HCT116 (cell line): Measurements from ENCODE around the gene PRKCQ. TPM values are rescaled to one million over a fixed set of nuclear protein-coding genes. Genes with fewer than 3 reads are reported as not detected.

ENCODE experiments used
- ATAC-seq: fragments of 200-7000 bp; cut with Tn5 transposase; 2 replicates; pipeline ENCODE4 v1.9.1; 2020; ENCODE audit warnings: mild to moderate bottlenecking, moderate library complexity
- BruUV-seq: library from RNA; stranded (reverse); fragments of 400-500 nt; replicated peaks from 2 replicates; lab custom pipeline; 2021; lab: Mats Ljungman, UMichigan
- CTCF ChIA-PET: fragments of 300-600 bp; sonication (Branson Sonifier 250); formaldehyde crosslinking; loops from one replicate; lab custom pipeline; 2021; ENCODE audit warnings: antibody characterized with exemption; lab: Charles Lee
- POLR2A ChIA-PET: fragments of 300-600, 350-600 bp; sonication (Branson Sonifier 250); formaldehyde crosslinking; loops from one replicate; lab custom pipeline; 2021; ENCODE audit warnings: antibody characterized with exemption; lab: Charles Lee
- RAD21 ChIA-PET, 2 experiments: fragments of 300-600 bp; sonication (Branson Sonifier 250); formaldehyde crosslinking; loops; one replicate each; lab custom pipeline; 2023; ENCODE audit warnings: low total read pairs in 2 of 2; ENCODE audit not compliant: uncharacterized antibody in 2 of 2, unreplicated experiment in 2 of 2, low non-redundant PET in 1 of 2; lab: Charles Lee
- DNase-seq: peaks from one replicate; pipeline ENCODE4 v3.0.0-alpha.2; 2010; ENCODE audit warnings: low read depth, low spot score
- H2AFZ ChIP-seq: fragments of 200-600 bp; shearing (Covaris generic), sonication (generic); 2 replicates; pipeline ENCODE4 v1.6.1; 2017; ENCODE audit warnings: low read depth, mixed run types, mixed read lengths, antibody characterized with exemption, low read length; ENCODE audit not compliant: poor library complexity, severe bottlenecking
- H3K27ac ChIP-seq: 2 replicates; pipeline ENCODE4 v1.5.1; 2012; ENCODE audit warnings: low read depth, low read length
- H3K27me3 ChIP-seq: fragments of 200-600 bp; sonication (generic); 2 replicates; pipeline ENCODE4 v1.6.1; 2016; ENCODE audit warnings: mixed run types, low read length, mixed read lengths; ENCODE audit not compliant: insufficient read depth
- H3K36me3 ChIP-seq, 2 experiments: fragments of 200-500 bp in 1 of 2; fragments of 200-600 bp in 1 of 2; sonication (Bioruptor generic) in 1 of 2; sonication (generic) in 1 of 2; 2 replicates each; pipeline versions ENCODE4 v1.5.1 to v1.6.1; 2014 to 2016; ENCODE audit warnings: low read length in 2 of 2, inconsistent platforms in 1 of 2, mixed read lengths in 1 of 2, mixed run types in 1 of 2; ENCODE audit not compliant: insufficient read depth in 2 of 2, control insufficient read depth in 1 of 2
- H3K4me1 ChIP-seq, 2 experiments: fragments of 200-600 bp in 1 of 2; sonication (generic) in 1 of 2; 2 replicates each; pipeline versions ENCODE4 v1.5.1 to v1.6.1; 2012 to 2017; ENCODE audit warnings: low read length in 2 of 2, inconsistent platforms in 1 of 2, mild to moderate bottlenecking in 1 of 2, mixed read lengths in 1 of 2, mixed run types in 1 of 2, moderate library complexity in 1 of 2; ENCODE audit not compliant: insufficient read depth in 2 of 2, control insufficient read depth in 1 of 2
- H3K4me2 ChIP-seq: fragments of 200-600 bp; sonication (generic); 2 replicates; pipeline ENCODE4 v1.6.1; 2017; ENCODE audit warnings: mixed run types, low read length, mixed read lengths
- H3K4me3 ChIP-seq, 2 experiments: fragments of 200-600 bp in 1 of 2; sonication (generic) in 1 of 2; replicated peaks in 1 of 2; 2 replicates each; pipeline ENCODE4 v1.5.1; 2011 to 2016; ENCODE audit warnings: low read length in 2 of 2, control low read depth in 1 of 2, low read depth in 1 of 2, mild to moderate bottlenecking in 1 of 2, mixed read lengths in 1 of 2, mixed run types in 1 of 2
- H3K79me2 ChIP-seq: fragments of 200-600 bp; sonication (generic); 2 replicates; pipeline ENCODE4 v1.6.1; 2017; ENCODE audit warnings: mild to moderate bottlenecking, mixed run types, low read length, moderate library complexity, mixed read lengths; ENCODE audit not compliant: insufficient read depth
- H3K9ac ChIP-seq: fragments of 200-600 bp; sonication (generic); 2 replicates; pipeline ENCODE4 v1.6.1; 2016; ENCODE audit warnings: low read length, mixed read lengths
- H3K9me2 ChIP-seq: fragments of 200-600 bp; sonication (generic), shearing (Covaris generic); 2 replicates; pipeline ENCODE4 v1.6.1; 2017; ENCODE audit warnings: mixed run types, mild to moderate bottlenecking, moderate library complexity; ENCODE audit not compliant: insufficient read depth
- H3K9me3 ChIP-seq, 2 experiments: fragments of 200-500 bp in 1 of 2; fragments of 200-600 bp in 1 of 2; sonication (Bioruptor generic) in 1 of 2; sonication (generic) in 1 of 2; 2 replicates each; pipeline ENCODE4 v1.6.1; 2014 to 2017; ENCODE audit warnings: low read length in 2 of 2, mixed read lengths in 2 of 2, inconsistent platforms in 1 of 2, low read depth in 1 of 2, mild to moderate bottlenecking in 1 of 2, mixed run types in 1 of 2, moderate library complexity in 1 of 2; ENCODE audit not compliant: control insufficient read depth in 1 of 2, insufficient read depth in 1 of 2
- H4K20me1 ChIP-seq: fragments of 200-600 bp; sonication (generic), shearing (Covaris generic); 2 replicates; pipeline ENCODE4 v1.6.1; 2017; ENCODE audit warnings: mixed run types, mild to moderate bottlenecking, moderate library complexity; ENCODE audit not compliant: insufficient read depth
- CEBPB ChIP-seq: IDR thresholded peaks from 2 replicates; pipeline ENCODE4 v1.6.1; 2012; ENCODE audit warnings: low read depth
- CTCF ChIP-seq, 3 experiments: fragments of 200-600 bp in 1 of 3; sonication (generic) in 1 of 3; IDR thresholded peaks in 2 of 3; conservative IDR thresholded peaks in 1 of 3; 2 replicates each; pipeline ENCODE4 v1.5.1; 2012 to 2017; ENCODE audit warnings: low read depth in 2 of 3, low read length in 2 of 3, antibody characterized with exemption in 1 of 3, borderline replicate concordance in 1 of 3, control low read depth in 1 of 3, mild to moderate bottlenecking in 1 of 3, mixed read lengths in 1 of 3, mixed run types in 1 of 3, moderate library complexity in 1 of 3; ENCODE audit not compliant: insufficient read depth in 1 of 3
- ELF1 ChIP-seq: IDR thresholded peaks from 2 replicates; pipeline ENCODE4 v1.6.1; 2012; ENCODE audit warnings: low read depth, borderline replicate concordance
- POLR2A ChIP-seq: IDR thresholded peaks from 2 replicates; pipeline ENCODE4 v1.7.0; 2011; ENCODE audit warnings: borderline replicate concordance; ENCODE audit not compliant: insufficient read depth, insufficient read length; ENCODE audit errors: extremely low read depth
- POLR2AphosphoS5 ChIP-seq: IDR thresholded peaks from 2 replicates; pipeline ENCODE4 v1.6.1; 2011; ENCODE audit warnings: mild to moderate bottlenecking, low read depth, low read length, moderate library complexity
- SIN3A ChIP-seq: IDR thresholded peaks from 2 replicates; pipeline ENCODE4 v1.6.1; 2012; ENCODE audit warnings: low read depth
- SRF ChIP-seq: IDR thresholded peaks from 2 replicates; pipeline ENCODE4 v1.6.1; 2012; ENCODE audit warnings: low read depth
- TCF7L2 ChIP-seq: IDR thresholded peaks from 2 replicates; pipeline ENCODE4 v1.7.0; 2011; ENCODE audit warnings: borderline replicate concordance, inconsistent platforms; ENCODE audit not compliant: insufficient read depth, insufficient read length; ENCODE audit errors: extremely low read depth
- ZBTB33 ChIP-seq: IDR thresholded peaks from 2 replicates; pipeline ENCODE4 v1.6.1; 2011; ENCODE audit warnings: mild to moderate bottlenecking, low read length, moderate library complexity; ENCODE audit not compliant: insufficient replicate concordance; ENCODE audit errors: extremely low read depth
- ZFX ChIP-seq: fragments of 450-650 bp; IDR thresholded peaks from 2 replicates; pipeline ENCODE4 v1.6.1; 2017
- intact Hi-C: fragments of 100-400 bp; cut with micrococcal nuclease; formaldehyde crosslinking; loops from 2 replicates; pipeline ENCODE4 v1.10.0; 2022
- total RNA-seq: library from RNA; stranded (reverse); gene quantifications from one replicate; pipeline ENCODE4 v1.2.1, GENCODE V29; 2021; ENCODE audit not compliant: unreplicated experiment

Gene PRKCQ
- total RNA-seq, 1 experiment from 2014 or later, result 0.54 TPM

GRCh38 chr10:6494936-6495592, 85.0 kb downstream of the PRKCQ start:
- no peak for TF ChIP-seq CEBPB
- no peak for TF ChIP-seq SIN3A
- no peak for TF ChIP-seq POLR2A
- no peak for TF ChIP-seq ELF1
- no peak for TF ChIP-seq POLR2AphosphoS5
- no peak for TF ChIP-seq TCF7L2
- TF ChIP-seq SRF, result no peak
- no peak for TF ChIP-seq ZFX
- no peak for TF ChIP-seq CTCF (IDR thresholded peaks at IDR 0.05 in 2 of 3, conservative IDR thresholded peaks at IDR 0.05 in 1 of 3; ENCODE audit: borderline replicate concordance in 1 of 3, insufficient read depth in 1 of 3, low read depth in 2 of 3, low read length in 2 of 3)
- TF ChIP-seq ZBTB33, result no peak
- TF ChIP-seq, all 23 proteins: peak for 0
- Histone ChIP-seq H4K20me1 (no peaks in the 10 kb centered on the region; the same call in 1 of the 2 replicates), H3K9me3 (no peaks in the 10 kb centered on the region), H3K9ac (no peak overlapping the region), H2AFZ (no peak overlapping the region), H3K27ac (no peak overlapping the region), H3K4me1 (no peaks in the 10 kb centered on the region), H3K4me2 (no peak overlapping the region), H3K27me3 (peaks cover 56% of the 10 kb centered on the region), H3K4me3 (no peak overlapping the region), H3K36me3 (no peaks in the 10 kb centered on the region), H3K9me2 (no peaks in the 10 kb centered on the region), H3K79me2 (no peaks in the 10 kb centered on the region)
- BruUV-seq, result no TSS peak
- RAD21 ChIA-PET, result no interaction called here
- DNase-seq (no peak), ATAC-seq (no peak)
- intact Hi-C loops, result no loop called here
- CTCF ChIA-PET, result no interaction called here
- POLR2A ChIA-PET, result no interaction called here
